ENCODE data around the gene RPS6KC1.
A peak's percentile ranks its signal among the peaks of the same experiment; 100 is the strongest.
"Not testable (repeated sequence)": the region's sequence is repeated elsewhere in the genome, so short reads cannot be mapped to it uniquely, and the experiment has no call there.

The RPS6KC1 gene

DNA sequence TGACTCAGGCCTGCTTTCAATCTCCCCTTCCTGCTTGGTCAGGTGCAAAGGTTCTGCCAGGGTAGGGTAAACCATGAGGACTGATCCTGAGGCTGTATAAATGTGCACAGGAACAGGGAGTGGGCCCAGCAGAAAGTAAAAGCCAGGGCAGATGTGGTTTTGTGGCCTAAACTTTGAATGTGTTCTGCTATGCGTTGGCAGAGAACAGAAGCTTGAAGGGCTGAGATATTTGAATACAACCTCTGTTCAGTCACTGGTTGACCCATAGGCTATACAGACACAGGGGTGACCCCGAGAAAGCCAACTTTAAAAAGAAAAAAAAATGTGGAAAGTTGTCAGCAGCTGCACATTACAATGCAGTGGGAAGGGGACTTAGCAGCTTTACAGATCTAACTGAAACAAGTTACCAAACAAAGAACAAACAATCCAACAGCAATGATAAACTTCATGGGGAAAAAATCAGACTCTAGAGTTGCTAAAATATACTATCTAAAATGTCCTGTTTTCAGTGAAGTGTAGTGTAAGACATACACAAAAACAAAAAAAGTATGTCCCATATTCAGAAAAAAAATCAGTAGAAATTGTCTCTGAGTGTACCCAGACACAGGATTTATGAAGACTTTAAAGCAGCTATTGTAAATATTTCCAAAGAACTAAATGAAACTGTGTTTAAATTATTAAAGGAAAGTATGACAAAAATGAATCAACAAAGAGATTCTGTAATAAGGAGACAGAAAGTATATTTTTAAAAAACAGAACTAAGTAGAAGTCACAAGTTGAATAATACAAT, 216.1 kb downstream of the RPS6KC1 start:
- no peak for FAIRE-seq
- no peak for DNase-seq (ENCODE audit: extremely low spot score, insufficient read length, low read depth)

DNA sequence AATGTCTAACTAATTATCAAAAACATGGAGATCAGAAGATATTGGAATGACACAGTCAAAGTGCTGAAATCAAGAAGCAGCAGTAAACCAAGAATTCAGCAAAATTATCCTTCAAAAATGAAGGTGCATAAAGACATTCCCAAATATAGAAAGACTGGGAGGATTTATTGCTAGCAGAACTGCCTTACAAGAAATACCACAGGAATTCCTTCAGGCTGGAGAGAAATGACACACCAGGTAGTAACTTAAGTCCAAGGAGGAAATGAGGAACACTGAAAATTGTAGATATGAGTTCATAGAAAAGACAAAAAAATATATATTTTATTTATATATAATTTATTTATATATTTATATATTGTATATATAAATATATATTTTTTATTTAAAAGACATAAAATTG, 217.2 kb downstream of the RPS6KC1 start:
- no peak for DNase-seq (ENCODE audit: extremely low spot score, insufficient read length, low read depth)
- FAIRE-seq = no peak

DNA sequence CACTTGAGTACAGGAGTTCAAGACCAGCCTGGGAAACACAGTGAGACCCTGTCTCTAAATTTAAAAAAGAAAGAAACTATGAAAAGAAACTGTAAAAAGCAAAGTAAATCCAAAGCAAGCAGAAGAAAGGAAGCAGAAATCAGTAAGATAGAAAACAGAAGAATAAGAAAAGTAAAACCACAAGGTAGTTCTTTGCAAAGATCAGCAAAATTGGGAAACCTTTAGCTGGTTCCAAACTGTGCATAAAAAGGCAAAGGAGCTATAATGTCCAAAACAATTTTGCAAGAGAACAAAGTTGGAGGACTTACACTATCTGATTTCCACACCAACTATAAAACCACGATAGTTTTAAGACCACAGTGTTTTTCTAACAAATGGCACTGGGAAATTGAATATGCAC, 218.8 kb downstream of the RPS6KC1 start:
- DNase-seq (ENCODE audit: extremely low spot score, insufficient read length, low read depth) (no peak), FAIRE-seq (no peak)

DNA sequence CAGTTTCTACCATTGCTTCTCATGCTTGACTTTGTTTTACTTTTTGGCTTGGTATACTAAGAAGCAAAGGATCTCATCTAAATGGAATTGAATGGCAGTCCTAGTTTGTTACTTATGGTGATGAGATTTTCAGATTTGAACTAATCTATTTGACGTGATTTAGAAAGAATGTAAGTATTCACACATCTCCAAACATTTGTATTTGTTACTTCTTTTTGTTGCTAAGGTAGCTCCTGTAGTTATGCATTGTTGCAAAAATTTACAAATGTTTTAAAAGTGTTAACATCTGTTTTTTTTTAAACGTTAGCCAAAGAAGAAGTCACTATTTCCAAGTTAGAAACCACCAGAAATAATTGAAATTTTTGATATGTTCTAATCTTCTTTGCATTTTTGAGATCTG, 222.5 kb downstream of the RPS6KC1 start:
- DNase-seq (ENCODE audit: extremely low spot score, insufficient read length, low read depth) (no peak), FAIRE-seq (no peak)

GRCh38 chr1:213274140-213274539, 223.1 kb downstream of the RPS6KC1 start:
- FAIRE-seq (peak; percentile 44), DNase-seq (ENCODE audit: extremely low spot score, insufficient read length, low read depth) (no peak)

DNA sequence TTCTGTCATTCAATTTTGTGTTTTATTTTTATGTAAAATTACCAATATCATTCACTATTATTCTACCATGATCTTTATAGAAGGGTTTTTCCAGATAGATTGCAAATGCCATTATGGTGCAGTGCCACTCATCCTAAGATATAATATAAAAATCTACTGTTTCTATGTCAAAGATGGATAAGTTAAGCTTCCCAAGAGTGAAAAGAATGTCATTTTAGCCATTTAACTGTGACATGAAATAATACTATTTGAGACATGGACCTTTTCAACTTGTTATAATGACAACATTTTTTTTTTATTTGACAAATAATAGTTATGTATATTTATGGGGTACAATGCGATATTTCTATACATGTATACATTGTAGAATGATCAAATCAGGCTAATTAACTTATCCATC, 224.3 kb downstream of the RPS6KC1 start:
- FAIRE-seq = no peak
- no peak for DNase-seq (ENCODE audit: extremely low spot score, insufficient read length, low read depth)

DNA sequence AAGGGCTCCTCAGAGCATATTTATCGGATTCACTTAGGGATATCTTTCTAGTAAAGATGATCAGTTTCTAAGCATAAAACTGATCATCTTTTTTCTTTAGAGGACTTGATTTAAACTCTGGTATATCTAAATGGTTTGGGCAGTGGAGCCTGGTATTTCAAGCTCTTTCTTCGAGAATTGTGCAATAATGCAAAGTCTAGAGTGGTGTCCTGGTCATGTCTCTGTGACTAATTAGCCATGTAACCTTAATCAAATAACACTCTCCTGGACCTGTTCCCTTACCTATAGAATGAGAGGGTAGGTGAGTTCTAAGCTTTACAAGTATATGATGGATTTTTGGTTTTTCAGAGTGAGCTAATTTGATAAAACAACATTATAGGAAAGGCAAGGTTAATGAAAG, 225.2 kb downstream of the RPS6KC1 start:
- no peak for FAIRE-seq

GRCh38 chr1:213277036-213277435, 226.0 kb downstream of the RPS6KC1 start:
- DNase-seq (ENCODE audit: extremely low spot score, insufficient read length, low read depth) = no peak

More for the DNA sequence above, 225.2 kb downstream of the RPS6KC1 start:
- no peak for DNase-seq (ENCODE audit: extremely low spot score, insufficient read length, low read depth)

GRCh38 chr1:213279410-213279809, 228.4 kb downstream of the RPS6KC1 start:
- DNase-seq (ENCODE audit: extremely low spot score, insufficient read length, low read depth) (no peak), FAIRE-seq (no peak)

More at GRCh38 chr1:213277036-213277435, 226.0 kb downstream of the RPS6KC1 start:
- FAIRE-seq = no peak

GRCh38 chr1:213281640-213282301, 230.7 kb downstream of the RPS6KC1 start:
- DNase-seq (ENCODE audit: extremely low spot score, insufficient read length, low read depth) (no peak), FAIRE-seq (no peak)

DNA sequence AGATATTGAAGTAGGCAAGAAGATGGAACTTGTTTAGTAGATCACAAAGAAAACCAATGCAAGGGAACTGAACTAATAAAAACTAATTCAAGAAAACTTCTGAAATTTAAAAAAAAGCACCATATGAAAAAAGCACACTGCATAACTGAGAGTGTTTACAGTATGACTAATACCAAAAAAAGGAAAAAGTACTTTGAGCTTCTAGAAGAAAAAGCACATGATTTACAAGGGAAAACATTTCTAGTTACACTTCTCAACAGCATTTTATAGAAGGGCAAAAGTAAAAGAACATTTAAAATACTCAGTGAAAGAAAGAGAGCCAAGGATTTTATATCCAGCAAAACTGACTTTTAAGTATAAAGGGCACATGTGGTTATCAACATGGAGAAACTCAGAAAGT, 233.6 kb downstream of the RPS6KC1 start:
- no peak for FAIRE-seq

DNA sequence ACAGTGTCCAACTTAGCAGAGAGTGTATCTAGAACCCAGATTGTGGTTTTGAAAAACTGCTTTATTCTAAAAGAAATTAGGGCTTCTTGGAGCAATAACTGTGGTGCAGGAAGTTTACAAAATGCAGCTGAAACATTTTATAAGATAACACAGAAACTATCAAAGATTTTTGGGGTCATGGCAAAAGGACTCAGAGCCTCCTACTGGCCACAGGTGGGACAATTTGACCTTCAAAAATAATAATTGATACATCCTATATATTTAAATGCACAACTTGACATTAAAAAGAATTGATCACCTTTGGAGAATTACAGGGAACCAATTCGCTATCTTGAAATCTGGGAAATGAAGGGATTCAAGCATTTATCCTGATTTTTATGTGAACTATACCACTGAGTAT, 235.2 kb downstream of the RPS6KC1 start:
- no peak for FAIRE-seq
- DNase-seq (ENCODE audit: extremely low spot score, insufficient read length, low read depth) = no peak

More for the DNA sequence above, 233.6 kb downstream of the RPS6KC1 start:
- DNase-seq (ENCODE audit: extremely low spot score, insufficient read length, low read depth) = no peak

DNA sequence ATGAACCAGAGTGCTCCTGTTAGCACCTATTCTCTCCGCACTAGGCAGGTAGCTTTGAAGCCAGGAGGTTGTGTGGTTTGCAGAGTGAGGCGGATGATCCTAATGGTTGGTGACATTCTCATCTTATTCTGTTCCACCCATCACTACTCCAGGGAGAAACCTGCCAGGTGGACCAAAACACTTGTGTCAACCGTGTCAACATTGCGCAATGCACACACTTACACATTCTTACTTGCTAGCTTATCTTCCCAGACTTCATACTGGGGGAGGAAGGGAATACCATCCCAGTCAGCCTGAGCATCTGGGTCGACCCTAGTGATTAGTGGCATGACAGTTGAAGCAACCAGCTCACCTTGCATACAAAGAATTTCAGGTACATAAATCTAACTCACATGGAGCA, 236.9 kb downstream of the RPS6KC1 start:
- FAIRE-seq (no peak), DNase-seq (ENCODE audit: extremely low spot score, insufficient read length, low read depth) (no peak)

DNA sequence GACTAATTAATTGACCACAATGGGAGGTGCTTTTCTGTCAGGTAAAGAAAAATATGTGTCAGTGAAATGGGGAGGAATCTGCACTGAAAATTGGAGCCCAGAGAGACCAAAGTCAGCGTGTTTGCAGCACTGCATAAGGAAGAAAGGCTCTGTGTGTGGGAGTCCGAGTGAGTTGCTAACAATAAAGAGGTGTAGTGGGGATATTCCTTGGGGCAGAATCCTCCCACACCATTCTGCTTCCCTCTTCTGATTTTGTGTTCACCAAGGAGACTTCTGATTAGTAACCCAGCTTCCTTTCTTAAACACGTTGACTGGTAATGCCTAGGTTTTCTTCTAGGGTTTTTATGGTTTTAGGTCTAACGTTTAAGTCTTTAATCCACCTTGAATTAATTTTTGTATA, 240.5 kb downstream of the RPS6KC1 start:
- no peak for DNase-seq (ENCODE audit: extremely low spot score, insufficient read length, low read depth)
- no peak for FAIRE-seq

DNA sequence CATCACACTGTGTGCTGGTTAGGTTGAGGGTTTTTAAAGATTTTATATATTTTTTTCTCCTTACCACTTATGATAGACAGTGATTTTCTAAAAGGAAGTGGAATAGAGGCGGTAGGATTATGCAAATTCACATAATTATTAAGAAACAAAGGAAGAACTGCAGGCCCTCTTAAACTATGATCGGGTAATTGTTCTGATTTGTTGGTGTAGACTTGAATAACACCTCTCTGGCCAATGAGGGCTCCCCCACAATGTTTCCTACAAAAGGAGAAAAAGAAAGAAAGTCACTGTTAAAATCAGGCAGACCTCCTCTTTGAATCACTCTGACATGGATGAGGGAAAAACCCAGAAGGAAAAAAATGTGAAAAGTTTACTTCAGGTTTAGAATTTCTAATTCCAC, 241.6 kb downstream of the RPS6KC1 start:
- FAIRE-seq (no peak), DNase-seq (ENCODE audit: extremely low spot score, insufficient read length, low read depth) (no peak)

DNA sequence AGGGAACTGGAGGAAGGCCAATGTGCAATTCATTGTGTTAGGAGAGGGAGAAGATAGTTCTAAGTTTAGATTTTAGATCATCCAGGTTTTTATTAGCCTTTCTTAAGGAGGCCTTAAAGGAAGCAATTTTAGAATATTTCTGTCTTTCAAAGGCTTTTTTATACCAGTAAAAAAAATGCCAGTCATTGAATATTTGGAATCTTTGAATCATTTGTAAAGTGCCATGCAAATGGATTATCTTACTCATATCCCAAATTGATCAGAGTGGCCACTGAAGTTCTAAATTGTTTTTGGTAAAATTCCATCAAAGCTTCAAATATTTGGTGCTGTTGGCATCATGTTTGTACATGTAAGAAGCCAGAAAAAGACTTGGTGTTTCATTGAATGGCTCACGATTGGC, 244.8 kb downstream of the RPS6KC1 start:
- no peak for FAIRE-seq
- DNase-seq (ENCODE audit: extremely low spot score, insufficient read length, low read depth) = no peak

DNA sequence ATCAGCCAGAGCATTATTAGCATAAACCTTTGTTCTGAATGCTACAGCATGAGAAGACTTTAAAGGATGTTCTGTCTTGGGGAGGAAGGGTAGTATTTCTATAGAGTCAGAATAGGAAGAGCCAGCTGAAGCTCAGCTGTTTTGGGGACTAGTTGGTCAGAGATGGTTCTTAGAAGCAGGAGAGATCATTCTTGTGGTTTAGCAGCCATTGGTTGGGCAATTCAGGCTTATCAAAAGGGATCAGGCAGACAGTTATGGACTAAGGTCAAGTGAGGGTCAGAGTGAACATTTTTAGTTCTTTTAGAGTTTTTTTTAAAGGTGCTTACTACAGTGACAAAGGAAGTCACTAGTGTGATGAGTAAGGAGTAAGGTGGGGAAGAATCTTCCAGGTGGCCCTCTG, 245.5 kb downstream of the RPS6KC1 start:
- FAIRE-seq = no peak
- no peak for DNase-seq (ENCODE audit: extremely low spot score, insufficient read length, low read depth)

DNA sequence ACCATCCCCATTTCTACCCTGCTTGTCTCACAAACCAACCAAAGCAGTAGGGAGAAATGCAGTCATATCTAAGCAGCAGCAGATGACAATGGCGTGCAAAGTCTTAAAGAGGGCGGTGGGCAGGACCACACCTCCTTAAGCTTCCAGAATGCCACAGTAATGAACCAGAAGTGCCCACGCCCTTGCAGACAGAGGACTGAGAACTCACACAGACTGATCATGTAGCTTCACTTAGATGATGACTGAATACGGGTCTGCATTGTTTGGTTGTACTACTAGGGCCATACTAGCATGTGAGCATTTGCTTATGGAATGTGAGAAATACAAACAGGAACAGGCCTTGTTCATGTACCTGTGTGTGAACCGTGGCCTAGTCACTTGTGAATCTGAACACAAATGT, 246.0 kb downstream of the RPS6KC1 start:
- no peak for DNase-seq (ENCODE audit: extremely low spot score, insufficient read length, low read depth)
- FAIRE-seq = no peak

GRCh38 chr1:213300433-213300832, 249.4 kb downstream of the RPS6KC1 start:
- DNase-seq (ENCODE audit: extremely low spot score, insufficient read length, low read depth) (no peak), FAIRE-seq (no peak)

DNA sequence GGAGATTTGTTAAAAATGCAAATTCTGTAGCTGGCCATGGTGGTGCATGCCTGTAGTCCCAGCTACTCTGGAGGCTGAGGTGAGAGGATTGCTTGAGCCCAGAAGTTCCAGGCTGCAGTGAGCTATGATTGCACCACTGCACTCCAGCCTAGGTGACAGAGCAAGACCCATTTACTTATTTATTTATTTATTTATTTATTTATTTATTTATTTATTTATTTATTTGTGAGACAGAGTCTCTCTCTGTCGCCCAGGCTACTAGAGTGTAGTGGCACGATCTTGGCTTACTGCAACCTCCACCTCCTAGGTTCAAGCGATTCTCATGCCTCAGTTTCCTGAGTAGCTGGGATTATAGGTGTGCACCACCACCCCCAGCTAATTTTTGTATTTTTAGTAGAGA, 250.5 kb downstream of the RPS6KC1 start:
- not testable (repeated sequence) for DNase-seq (ENCODE audit: extremely low spot score, insufficient read length, low read depth); FAIRE-seq

DNA sequence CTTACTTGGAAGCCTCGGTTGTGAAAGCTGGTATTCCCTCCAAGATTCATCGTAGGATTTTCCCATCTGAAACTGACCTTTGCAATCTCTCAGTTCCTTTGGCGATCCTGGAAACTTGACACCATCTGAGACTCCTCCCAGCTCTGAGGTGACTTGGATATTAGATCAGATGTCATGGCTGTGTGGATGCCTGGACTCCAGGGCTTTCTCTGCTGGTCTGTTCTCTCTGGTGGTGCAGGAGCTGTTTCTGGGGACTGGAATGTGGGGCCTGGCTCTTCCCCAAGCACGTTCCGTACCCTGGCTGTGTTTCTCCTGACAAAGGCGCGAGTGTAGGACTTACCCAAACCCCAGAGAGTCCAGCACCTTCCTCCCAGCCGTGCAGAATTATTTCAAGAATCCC, 252.2 kb downstream of the RPS6KC1 start:
- no peak for FAIRE-seq
- no peak for DNase-seq (ENCODE audit: extremely low spot score, insufficient read length, low read depth)

GRCh38 chr1:213315571-213315970, 264.5 kb downstream of the RPS6KC1 start:
- no peak for DNase-seq (ENCODE audit: extremely low spot score, insufficient read length, low read depth)
- FAIRE-seq = no peak

All from GM18507 (cell line).